ENCODE results near the gene HEY2.
"Not testable (repeated sequence)": the region's sequence is repeated elsewhere in the genome, so short reads cannot be mapped to it uniquely, and the experiment has no call there.

The HEY2 gene

DNA sequence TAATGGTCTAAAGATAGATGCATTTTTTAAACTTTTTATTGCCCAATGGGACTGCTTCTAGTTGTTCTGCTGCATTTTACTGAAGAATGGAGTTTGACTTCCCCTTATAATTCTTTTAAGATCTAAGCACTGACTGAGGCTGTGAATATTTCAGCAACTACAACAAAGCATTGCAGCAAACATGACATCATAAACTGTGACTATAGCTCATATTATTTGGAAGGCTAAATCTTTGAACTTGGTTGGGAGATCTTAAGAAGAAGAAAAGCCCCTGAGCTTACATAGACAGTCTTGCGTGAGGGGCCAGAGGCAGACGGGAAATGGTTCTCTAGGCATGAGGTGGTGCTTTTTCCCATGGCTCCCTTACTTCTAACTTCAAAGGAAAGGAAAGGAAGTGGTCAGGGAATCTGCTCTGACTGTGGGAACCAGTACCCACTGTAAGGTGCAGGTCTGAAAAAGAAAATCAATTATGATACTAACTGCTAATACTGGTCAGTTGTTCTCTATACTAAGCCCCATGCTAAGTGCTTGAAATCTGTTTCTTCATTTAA is 14.8 kb downstream of the HEY2 start:
- Histone ChIP-seq H3K4me3 (no peak overlapping the region), H3K27ac (no peak overlapping the region)

DNA sequence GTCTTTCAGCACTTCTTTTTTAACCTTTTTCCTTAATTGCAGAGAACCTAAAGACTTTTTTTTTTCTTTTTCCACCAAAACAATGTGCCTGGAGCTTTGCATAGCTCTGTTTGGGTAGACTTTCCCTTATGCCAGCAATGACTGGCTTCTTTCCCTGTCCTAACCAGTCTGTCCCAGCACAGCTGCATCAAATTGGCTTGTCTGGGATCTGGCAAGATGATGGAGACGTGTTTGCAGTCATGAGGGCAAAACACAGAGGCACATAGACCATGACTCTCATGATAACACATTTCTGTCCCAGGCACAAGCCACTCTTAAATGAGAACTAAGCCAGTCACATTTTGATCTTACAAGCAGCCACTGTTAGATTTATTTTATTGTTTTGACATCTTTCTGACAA is 16.5 kb downstream of the HEY2 start:
- Histone ChIP-seq H3K4me3 (no peak overlapping the region), H3K27ac (no peak overlapping the region)

DNA sequence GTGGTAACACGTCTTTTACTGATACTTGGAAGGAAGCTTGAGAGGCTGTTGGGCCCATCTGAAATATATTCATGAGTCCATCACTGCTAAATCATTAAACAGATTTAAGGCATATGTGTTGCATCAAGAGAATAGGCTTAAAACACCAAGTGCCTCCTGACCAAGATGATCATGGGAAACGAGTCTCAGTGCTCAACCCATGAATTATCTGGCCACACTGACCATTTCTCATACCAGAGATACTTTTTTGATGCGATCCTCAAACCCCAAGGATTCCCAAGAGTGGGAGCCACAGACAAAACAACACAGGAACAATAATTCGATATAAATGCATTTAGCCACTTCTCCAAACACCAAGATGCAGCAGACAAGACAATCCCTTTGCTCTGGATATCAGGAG is 17.2 kb downstream of the HEY2 start:
- no peak overlapping the region for H3K4me3 ChIP-seq
- no peak overlapping the region for H3K27ac ChIP-seq

DNA sequence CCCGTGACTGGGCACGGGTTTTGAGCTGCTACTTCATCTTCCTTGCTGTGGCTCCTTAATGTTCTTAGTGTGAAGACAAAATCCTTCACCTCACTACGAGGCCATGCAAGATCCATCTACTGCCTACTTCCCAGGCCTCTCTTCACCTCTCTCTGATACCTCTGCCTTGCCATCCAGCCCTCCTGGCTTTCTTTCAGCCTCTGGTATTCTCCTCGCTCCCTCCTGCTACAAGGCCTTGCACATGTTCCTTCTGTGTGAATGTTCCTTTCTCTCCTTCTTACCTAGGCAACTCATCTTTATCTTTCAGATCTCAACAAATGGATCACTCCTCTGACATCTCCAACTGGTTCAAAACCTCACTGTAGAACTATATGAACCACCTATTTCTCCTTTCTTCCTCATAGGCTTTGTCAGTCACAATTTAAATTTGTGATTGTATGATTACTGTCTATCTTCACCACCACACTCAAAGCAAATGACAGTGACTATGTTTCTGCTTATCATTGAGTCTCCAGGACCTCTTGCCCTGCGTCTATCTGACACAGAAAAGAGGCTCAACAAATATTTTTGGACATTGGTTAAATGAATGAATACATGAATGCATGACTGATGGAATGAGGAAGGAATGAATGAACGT is 19.8 kb downstream of the HEY2 start:
- H3K4me3 ChIP-seq: no peak overlapping the region
- no peak overlapping the region for H3K27ac ChIP-seq

DNA sequence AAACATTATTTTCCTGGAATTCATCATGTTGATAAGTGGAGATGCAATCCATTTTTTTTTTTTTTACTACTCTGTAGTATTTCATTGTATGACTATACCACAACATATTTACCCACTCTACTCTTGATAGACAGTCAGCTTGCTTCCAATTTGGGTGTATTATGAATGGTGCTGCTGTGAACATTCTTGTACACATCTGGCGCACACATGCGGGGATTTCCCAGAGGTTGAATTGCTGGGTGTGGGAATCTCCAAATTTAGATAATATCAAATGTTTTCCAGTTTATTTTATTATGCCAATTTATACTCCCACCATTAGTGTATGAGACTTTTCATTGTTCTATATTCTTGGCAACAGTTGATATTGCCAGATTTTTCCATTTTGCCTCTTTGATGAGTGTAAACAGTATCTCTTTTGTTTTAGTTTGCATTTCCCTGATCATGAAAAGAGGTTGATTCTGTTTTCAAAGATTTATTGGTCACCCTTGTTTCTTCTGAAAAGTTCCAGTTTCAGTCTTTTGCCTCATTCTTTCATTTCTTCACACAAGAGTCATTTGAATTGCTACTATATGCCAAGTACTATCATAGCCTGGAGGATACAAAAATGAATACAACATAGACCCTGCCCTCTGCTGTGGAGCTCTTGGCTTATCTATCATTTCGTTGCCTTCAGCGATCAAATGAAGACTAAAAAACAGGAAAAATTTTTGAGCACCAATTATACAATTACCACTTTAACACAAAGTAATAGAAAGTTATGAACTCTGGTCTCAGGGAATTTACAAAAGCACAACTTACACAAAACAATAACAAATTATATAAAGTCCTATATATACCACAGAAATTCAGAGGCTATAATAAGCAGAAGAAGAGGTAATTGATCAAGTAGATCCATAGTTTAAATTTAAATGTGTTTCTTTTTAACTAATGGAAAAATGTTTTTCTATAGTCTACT is 24.2 kb downstream of the HEY2 start:
- Histone ChIP-seq H3K4me3 (no peak overlapping the region), H3K27ac (no peak overlapping the region)

DNA sequence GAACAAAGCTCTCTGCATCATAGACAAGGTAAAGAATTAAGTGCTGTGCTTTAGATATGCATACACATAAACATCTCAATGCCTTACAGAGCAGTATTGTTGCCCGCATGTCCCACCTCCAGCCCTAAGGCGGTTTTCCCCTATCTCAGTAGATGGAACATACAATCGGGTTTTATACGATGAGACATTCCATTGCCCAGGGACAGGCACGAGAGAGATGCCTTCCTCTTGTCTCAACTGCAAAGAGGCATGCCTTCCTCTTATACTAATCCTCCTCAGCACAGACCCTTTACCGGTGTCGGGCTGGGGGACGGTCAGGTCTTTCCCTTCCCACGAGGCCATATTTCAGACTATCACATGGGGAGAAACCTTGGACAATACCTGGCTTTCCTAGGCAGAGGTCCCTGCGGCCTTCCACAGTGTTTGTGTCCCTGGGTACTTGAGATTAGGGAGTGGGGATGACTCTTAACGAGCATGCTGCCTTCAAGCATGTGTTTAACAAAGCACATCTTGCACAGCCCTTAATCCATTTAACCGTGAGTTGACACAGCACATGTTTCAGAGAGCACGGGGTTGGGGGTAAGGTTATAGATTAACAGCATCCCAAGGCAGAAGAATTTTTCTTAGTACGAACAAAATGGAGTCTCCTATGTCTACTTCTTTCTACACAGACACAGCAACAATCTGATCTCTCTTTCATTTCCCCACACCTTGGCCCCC is 26.8 kb downstream of the HEY2 start:
- not testable (repeated sequence) for H3K27ac ChIP-seq, H3K4me3 ChIP-seq

DNA sequence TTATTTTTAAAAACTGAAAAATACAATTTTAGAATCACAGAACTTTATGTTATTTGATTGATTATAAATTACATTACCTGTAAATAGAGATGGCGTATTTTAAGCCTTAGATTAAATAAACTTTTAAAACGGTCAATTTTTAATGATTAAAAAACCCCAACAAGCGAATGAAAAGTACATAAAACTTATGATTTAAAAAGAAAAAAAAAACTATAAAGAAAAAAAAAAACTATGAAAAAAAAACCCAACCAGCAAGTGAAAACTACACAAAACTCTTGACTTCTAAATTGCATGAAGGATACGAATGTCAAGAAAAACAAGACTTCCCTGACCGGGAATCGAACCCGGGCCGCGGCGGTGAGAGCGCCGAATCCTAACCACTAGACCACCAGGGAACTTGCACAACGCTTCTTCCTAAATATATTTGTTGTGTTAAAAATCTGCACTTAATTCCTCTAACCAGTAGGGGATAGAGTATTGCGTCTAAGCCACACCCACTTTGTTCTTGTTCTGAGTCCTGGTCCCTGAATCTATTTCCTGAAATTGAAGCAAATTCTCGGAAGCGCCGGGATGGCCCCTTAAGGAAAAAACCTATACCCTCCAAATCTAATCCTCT is 30.6 kb downstream of the HEY2 start:
- H3K4me3 ChIP-seq: peak overlapping the region; percentile 46 to 61 (median 53)
- peak overlapping the region; percentile 37 to 96 (median 91) for H3K27ac ChIP-seq

DNA sequence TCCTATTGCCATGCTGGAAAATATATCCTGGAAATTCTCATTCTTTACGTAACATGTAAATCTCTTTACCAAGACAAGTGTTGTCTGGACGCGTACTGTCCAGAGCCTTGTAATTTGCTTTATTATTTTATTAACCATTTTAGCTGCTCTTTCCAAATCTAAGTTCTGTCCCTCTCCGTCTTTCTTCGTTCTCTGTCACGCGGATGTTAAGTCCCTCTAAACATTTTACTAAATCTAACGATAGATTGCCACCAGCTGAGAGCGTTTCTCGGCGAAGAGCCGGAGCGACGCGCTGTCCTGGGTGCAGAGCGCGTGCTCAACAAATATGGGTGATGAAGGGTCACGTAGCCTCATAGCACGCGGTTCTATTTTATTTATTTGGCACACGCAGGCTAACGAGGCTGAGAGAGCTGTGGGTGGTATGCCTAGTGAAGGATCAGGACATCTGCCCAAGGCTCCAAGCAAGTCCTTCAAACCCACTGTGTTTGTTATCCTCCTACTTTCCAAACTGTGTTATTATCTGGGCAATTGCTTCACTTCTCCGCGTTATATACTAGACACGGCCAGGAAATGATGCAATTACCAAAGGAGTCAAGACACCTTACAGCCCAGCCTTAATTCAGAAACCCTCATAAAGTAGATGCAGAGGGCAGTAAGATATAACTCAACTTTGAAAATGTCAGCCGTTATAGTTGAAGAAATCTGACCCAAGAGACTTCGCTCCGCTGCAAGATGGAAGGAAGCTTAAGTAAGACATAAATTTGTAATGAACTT is 31.3 kb downstream of the HEY2 start:
- peak overlapping the region; percentile 46 to 61 (median 53) for H3K4me3 ChIP-seq
- H3K27ac ChIP-seq: peak overlapping the region; percentile 37 to 96 (median 91)

DNA sequence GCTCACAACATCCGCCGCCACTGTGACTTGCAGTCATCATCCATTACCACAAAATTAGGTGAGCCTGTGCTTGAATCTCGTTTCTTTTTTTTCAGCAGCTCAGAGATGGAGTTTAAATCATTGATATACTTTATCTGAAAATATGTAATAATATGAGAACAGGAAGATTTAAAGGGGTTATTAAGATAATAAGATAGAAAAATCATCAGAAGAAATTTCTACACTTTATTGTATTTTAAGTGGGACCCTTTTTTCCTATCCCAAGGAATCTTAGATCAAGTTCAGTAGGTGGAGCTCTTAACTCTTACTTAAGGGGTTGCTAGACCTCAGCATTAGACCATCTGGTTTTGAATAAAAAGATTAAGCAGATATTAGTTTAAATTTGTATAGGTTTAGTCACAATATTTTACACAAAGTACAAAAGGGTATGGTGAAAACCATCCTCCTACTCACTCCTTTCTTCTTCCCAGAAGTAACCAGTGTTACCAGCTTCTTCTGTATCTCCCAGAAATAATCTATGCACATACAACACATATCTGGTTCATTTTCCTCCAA is 32.0 kb downstream of the HEY2 start:
- Histone ChIP-seq H3K4me3 (peak overlapping the region; percentile 46 to 61 (median 53)), H3K27ac (peak overlapping the region; percentile 37 to 96 (median 91))

DNA sequence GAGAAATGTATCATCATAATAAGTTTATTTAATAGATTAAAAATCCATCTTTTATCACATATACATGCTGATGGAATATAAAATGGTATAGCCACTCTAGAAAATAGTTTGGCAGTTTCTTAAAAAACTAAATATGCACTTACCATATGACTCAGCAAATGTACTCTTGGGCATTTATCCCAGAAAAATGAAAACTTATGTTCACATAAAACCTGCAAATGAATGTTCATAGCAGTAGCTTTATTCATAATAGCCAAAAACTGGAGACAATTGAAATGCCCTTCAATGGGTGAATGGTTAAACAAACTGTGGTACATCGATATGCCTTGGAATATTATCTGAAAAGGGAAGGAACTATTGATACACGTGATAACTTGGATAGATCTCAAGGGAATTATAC is 34.9 kb downstream of the HEY2 start:
- Histone ChIP-seq H3K27ac (no peak overlapping the region), H3K4me3 (no peak overlapping the region)

DNA sequence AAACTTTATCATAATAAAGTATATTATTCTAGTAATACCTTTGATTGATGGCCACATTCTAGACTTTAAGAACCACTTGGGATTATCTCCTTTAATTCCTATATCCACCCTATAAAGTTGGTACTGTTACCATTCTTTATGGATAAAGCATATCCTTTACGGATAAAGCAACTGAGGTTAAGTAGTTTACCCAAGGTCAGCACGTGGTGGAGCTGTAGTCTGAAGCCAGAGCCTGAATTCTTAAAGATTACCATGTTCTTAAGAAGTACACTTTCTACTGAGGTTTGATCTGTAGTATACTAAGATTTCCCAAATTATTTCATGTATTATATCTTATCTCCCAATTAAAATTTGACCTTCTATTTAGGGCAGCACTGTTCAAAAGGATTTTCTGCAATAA is 38.4 kb downstream of the HEY2 start:
- Histone ChIP-seq H3K27ac (no peak overlapping the region), H3K4me3 (no peak overlapping the region)

DNA sequence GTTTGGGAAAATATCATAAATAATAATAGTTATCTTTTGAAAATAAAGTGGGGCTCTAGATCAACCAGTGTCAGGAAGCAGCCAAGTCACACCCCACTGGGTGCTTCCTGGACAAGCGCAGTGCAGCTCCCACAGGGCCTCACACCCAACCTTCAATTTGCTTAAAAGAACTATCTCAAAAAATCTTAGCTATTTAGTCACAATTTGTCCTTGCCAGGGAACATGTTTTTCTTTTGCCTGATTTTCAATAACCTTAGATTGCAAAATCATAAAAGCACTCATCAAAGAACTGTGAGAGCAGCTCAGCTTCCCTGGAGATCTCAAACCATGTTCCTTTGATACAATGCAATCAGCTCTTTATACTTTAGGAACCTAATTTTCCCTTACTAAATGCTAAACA is 39.7 kb downstream of the HEY2 start:
- Histone ChIP-seq H3K27ac (peak overlapping the region in 15 of 21 experiments; percentile 90 to 98 (median 97)), H3K4me3 (no peak overlapping the region)

DNA sequence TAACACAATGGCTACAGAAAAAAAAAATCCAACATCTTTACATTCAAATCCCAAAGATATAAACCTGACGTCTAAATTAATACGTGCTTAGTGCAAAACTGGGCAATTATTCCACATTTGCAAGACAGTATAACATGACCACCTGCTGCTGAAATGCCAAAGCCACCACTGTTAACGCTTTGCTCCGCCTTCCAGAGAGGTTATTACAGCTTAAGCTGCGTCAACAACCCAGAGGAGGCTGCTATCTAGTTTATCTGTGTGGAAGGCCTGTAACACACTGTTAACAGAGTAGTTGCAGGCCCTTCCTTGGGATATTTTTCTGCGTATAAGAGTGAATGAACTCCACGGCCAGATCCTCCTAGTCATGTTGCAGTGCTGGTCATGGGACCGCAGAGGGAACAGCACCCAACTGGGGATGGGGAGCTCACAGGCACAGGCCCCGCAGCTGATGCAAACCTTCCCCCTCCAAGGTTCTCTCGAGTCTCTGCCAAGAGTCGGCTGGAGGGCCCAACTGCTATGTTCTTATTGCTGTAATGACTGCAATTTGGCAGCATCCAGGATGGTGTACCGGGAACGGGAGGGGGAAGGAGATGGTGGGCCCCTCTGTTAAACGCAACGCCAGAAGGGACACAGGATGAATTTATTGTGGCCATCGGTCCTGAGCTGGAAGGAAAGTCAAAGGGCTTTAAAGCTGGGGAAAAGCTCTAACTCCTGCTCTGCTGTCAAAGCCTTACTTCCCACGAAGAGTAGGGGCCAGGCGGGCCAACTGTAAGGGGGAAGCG is 40.3 kb downstream of the HEY2 start:
- Histone ChIP-seq H3K27ac (peak overlapping the region; percentile 90 to 99 (median 97)), H3K4me3 (peak overlapping the region; percentile 73 to 93 (median 90))

DNA sequence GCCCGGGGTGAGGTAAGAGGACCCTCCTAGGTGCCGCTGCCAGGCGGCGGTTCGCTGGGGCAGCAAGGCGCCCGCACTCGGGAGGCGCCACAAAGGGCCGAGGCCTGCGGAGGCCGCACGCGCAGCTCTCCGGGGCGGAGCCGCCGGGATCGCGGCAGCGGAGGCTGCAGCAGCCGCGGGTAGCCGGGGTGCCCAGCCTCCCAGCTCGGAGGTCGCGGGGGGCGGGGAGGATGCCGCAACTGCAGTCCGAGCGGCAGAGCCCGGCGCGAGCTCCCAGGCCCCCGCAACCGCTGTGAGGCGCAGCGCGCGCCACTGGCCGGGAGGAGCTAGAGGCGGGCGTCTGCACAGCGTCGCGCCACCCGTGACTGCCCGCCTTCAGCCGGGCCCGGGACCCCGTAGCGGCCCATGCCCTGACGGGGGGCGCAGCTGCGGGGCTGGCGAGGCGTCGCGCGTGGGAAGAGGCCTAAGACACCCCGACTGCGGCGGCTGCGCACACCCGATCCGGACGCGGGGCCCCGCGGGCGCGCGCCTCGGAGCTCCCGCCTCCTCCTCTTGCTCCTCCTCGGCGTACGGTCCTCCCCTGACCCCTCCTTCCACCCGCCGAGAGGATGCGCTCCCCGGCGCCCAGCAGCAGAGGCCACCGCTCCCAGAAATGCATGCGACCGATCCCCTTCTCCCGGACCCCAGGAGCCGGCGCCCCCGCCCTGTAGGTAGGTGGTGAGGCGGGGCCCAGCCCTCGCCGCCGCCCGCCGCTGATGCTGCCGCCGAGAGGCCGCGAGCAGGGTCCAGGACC is 41.1 kb downstream of the HEY2 start, which contains the start of gene NCOA7:
TSS of gene NCOA7 (plus strand) at position 603 of the 793 bp plus-strand sequence. CDS start 24,395 bp downstream, outside the sequence.
- H3K27ac ChIP-seq: peak within 1 kb of the TSS; percentile 90 to 99 (median 97)
- H3K4me3 ChIP-seq: peak within 1 kb of the TSS; percentile 73 to 93 (median 90)

DNA sequence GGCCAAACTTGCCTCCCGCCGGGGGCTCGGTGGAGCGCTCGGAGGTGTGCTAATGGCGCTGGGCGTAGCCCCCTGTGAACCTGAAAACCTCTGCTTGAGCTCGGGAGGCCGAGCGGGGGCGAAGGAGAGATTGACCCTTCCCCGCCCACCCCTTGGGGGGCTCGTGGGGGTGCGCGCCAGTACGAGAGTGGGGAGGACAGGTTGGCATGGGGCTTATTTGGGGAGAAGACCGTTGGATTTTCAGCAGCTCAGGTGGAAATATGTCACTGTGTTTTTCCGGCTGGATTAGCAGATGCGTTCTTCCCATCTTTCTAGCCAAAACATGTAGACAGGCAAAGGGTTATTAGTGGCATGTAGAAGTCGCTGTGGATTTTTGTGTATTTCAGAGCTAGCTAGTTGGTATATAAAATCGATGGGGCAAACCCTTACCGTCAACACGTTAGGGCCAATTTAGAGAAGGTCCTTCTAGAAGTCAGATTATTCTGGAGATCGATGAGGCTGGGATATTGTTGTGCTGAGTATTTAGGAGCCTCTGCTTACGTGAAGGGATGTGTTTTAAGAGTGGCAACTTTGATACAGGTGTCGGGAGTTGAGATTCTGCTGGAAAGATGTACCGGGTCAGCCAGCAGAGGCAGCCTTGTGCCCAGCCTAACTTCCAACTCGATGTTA is 41.9 kb downstream of the HEY2 start:
- Histone ChIP-seq H3K4me3 (peak overlapping the region; percentile 73 to 93 (median 90)), H3K27ac (peak overlapping the region in 20 of 21 experiments; percentile 90 to 99 (median 97))

DNA sequence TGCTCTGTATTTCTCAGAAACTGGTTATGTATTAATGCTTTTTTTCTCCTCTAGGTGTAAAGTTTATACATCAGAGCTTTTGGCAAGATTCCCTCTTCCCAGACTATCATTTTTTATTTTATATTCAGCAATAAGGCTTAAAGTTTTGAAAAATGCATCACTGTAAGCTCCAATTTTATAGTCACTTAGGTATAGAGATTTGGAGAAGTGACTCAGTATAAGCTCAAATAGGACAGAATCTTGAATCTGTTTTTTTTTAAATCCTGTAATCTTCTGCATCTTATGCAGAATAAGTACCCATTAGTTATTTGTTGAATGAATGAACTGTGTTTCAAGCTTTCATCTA is 42.4 kb downstream of the HEY2 start:
- H3K27ac ChIP-seq: peak overlapping the region in 9 of 21 experiments; percentile 35 to 98 (median 97)
- peak overlapping the region; percentile 73 to 93 (median 90) for H3K4me3 ChIP-seq

All from skin epidermis (tissue), 12 donors.